VCaP (cell line): Measurements from ENCODE around the gene MATN3.

Source experiments
- H3K27ac ChIP-seq: fragments of 450-650 bp; 2 replicates; pipeline ENCODE4 v1.5.1; 2017
- TF ChIP-seq, protein P1 (sequence below): fragments of 450-650 bp; conservative IDR thresholded peaks from 2 replicates; pipeline ENCODE4 v1.5.1; 2017; ENCODE audit warnings: mild to moderate bottlenecking, moderate library complexity

MATN3 gene

DNA sequence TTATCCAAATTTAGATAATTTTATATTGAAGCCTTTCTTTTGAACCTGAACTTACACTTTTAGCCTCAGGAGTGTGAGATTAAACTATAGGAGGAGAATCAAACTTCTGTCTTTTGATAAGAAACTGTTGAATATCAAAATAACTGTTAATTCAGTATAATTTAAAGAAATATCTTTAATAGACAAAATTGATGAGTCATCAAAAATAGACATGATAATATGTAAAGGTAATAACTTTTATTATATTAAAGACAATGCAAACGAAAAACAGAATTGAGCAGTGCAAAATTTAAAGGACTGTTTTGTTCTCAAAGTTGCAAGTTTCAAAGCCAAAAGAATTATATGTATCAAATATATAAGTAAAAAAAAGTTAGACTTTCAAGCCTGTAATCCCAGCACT lies 20.6 kb downstream of the MATN3 start:
- TF ChIP-seq, protein P1, sequence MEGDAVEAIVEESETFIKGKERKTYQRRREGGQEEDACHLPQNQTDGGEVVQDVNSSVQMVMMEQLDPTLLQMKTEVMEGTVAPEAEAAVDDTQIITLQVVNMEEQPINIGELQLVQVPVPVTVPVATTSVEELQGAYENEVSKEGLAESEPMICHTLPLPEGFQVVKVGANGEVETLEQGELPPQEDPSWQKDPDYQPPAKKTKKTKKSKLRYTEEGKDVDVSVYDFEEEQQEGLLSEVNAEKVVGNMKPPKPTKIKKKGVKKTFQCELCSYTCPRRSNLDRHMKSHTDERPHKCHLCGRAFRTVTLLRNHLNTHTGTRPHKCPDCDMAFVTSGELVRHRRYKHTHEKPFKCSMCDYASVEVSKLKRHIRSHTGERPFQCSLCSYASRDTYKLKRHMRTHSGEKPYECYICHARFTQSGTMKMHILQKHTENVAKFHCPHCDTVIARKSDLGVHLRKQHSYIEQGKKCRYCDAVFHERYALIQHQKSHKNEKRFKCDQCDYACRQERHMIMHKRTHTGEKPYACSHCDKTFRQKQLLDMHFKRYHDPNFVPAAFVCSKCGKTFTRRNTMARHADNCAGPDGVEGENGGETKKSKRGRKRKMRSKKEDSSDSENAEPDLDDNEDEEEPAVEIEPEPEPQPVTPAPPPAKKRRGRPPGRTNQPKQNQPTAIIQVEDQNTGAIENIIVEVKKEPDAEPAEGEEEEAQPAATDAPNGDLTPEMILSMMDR, result no peak
- no peak overlapping the region for H3K27ac ChIP-seq

DNA sequence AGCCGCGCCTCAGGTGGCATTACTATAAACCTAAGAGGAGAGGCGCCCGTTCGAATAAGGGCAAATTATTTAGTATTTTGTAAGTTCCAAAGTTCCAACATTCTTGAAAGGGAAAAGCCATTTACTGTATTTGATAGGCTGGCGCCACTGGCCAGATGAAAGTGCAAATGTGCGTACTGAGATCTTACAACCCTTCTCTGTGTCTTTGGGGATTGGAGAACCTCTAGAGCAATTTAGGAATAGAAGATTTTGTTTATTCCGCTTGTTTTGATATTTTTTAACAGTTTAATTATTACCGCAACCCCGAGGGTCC lies 22.1 kb downstream of the MATN3 start:
- peak overlapping the region; percentile 81 for H3K27ac ChIP-seq

DNA sequence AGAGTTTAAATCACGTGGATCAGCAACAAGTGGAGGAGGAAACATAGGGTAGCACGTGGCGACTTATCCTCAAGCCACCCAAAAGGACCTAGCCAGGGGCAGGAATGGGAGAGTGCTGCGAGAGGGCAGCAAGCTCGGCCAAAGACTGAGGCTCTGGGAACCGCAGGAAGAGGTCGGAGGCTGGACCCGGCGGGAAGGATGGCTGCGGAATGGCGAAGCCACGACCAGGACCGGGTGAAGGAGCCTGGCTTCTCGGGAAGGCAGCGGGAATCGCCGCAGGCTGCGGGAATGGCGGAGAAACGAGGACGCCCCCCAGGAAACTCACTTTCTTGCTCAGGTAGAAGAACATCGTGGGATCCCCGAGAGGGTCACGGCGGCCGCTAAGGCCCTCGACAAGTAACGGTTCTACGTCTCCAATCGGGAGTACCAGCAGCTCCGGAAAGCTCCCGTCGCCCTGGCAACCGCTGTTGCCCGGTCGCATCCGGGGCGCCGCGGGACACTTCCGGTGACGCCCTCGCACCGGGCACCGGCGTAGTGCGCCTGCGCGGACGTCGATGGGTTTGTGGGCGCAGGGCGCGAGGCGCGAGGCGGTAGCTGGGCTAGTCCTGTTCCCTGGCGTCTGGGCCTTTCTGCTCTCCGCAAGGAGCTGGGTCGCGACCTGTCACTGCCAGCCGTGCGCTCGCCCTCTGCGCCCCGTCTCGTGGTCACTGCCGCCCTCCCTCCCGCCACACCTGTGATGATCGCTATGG lies 22.6 kb downstream of the MATN3 start, which contains the start of gene WDR35:
Gene WDR35, minus strand, starts transcription at position 439 of the 749 bp plus-strand sequence. Its CDS starts 90 bp downstream, at position 349.
- TF ChIP-seq, protein P1, result no peak
- peak within 1 kb of the TSS; percentile 81 for H3K27ac ChIP-seq

More for the DNA sequence above, 22.1 kb downstream of the MATN3 start:
- TF ChIP-seq, protein P1, result no peak

DNA sequence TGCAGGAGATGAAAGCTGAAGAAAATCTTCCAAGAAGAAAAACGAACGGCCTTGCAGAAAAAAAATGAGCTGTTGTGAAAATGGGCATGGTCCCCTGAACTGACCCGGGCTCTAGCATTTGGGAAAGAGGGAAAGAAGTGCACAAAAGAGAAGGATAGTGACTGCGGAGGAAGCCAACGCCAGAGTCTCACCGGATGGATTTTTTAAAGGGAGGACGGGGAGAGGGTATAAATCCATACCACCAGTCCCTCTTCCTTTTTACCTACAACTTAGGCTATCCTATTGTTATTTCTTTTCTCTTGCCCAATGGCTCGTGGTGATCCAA lies 23.2 kb downstream of the MATN3 start:
- TF ChIP-seq, protein P1, result no peak
- H3K27ac ChIP-seq, result peak overlapping the region; percentile 81

DNA sequence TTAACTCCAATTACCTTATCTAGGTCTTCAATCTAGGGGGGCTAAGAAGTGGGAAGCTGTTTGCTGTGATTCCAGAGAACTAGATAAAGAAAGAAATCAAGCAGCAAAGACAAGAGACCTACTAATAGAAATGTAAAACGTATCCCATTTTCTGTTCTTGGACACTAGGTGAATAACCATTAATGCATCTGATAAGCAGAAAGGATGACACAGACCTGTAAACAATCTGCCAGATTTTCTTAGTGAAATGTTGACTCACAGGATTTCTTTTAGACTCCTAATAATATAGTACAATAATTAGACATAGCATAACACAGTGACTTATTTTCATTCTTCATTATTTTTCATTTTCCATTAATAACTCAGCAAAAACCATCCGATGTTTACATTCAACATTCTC lies 23.9 kb downstream of the MATN3 start:
- TF ChIP-seq, protein P1, result no peak
- peak overlapping the region; percentile 81 for H3K27ac ChIP-seq

DNA sequence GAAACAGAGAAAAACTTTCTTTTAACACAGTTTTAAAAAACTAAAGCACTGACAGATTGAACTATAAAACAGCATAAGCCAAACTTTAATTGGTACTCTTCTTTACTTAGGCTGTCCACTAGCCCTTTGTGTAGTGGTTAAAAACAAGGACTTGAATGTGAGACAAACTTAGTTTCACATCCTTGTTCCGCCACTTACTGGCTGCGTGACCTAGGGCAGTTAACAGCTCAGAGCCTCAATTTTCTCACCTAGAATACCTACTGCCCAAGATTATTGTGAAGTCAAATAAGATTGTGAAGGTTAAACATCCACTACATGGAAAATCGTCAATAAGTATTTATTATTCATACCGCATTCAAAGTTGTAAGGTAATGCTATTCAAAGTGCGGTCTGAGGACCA lies 24.5 kb downstream of the MATN3 start:
- H3K27ac ChIP-seq, result no peak overlapping the region
- TF ChIP-seq, protein P1, result no peak

DNA sequence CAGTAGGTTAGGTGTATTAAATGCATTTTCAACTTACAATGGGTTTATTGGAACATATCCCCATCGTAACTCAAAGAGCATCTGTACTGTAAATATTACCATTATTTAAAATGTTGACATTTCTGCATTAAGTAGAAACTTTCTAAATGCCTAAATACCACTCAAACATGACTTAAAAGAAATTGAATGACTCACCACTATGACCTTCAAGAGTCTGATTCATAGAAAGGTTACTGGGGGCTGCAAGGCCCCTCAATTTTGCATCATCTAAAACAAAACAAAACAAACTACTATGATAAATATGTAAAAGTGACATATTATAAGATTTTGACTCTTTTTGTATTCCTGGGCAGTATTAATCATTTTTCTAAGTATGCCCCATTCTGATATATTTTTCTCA lies 30.2 kb downstream of the MATN3 start:
- TF ChIP-seq, protein P1, result no peak
- no peak overlapping the region for H3K27ac ChIP-seq
